Left lung (tissue), 10 donors: ENCODE measurements around the gene GFER. TPM values are rescaled to one million over a fixed set of nuclear protein-coding genes. Genes with fewer than 3 reads are reported as not detected.

Experiments
- ATAC-seq: fragments of 200-7000 bp; cut with Tn5 transposase; one replicate; pipeline ENCODE4 v1.9.1; 2020; ENCODE audit warnings: moderate library complexity
- DNase-seq, 4 donors: peaks; one replicate each; pipeline ENCODE4 v3.0.0-alpha.2; 2013 to 2020
- H3K27ac ChIP-seq, 2 donors: fragments of 200-600 bp; sonication (generic) in 1 of 2; one replicate each; pipeline versions ENCODE4 v1.5.0 to v1.8.0; 2020 to 2021
- H3K27me3 ChIP-seq, 2 donors: fragments of 200-600 bp; sonication (generic) in 1 of 2; one replicate each; pipeline versions ENCODE4 v1.5.0 to v1.8.0; 2020 to 2021
- H3K36me3 ChIP-seq, 2 donors: fragments of 200-600 bp; sonication (generic) in 1 of 2; one replicate each; pipeline versions ENCODE4 v1.5.0 to v1.8.0; 2020 to 2021
- H3K4me1 ChIP-seq, 2 donors: fragments of 200-600 bp; one replicate each; pipeline ENCODE4 v1.8.0; 2021
- H3K4me3 ChIP-seq, 2 donors: fragments of 200-600 bp; sonication (generic) in 1 of 2; one replicate each; pipeline versions ENCODE4 v1.5.0 to v1.8.0; 2020 to 2021; ENCODE audit warnings: mild to moderate bottlenecking in 1 of 2
- H3K9me3 ChIP-seq, 2 donors: fragments of 200-600 bp; sonication (generic) in 1 of 2; one replicate each; pipeline versions ENCODE4 v1.5.0 to v1.8.0; 2020 to 2021
- intact Hi-C, 2 donors: fragments of 100-400 bp; cut with DNase I; formaldehyde crosslinking; loops; one replicate each; pipeline versions ENCODE4 v1.11.2 to v1.14.2; 2022
- polyA plus RNA-seq, 6 donors: library from polyadenylated mRNA; unstranded; fragments of 120-200 nt; gene quantifications; one replicate each; pipeline ENCODE4 v1.2.1, GENCODE V29; 2013; ENCODE audit not compliant: insufficient read length in 6 of 6
- total RNA-seq, 2 donors: library from RNA; stranded (reverse); fragmentation: NEBNext Ultra II Directional; extraction: Animal tissue kit (Norgen Biotek cat#: 25700); gene quantifications; one replicate each; pipeline ENCODE4 v1.2.1, GENCODE V29; 2021
- TF ChIP-seq, protein P1 (sequence below), 2 donors: fragments of 200-600 bp; sonication (generic) in 1 of 2; IDR thresholded peaks; one replicate each; pipeline versions ENCODE4 v1.5.0 to v1.8.0; 2021; ENCODE audit warnings: antibody characterized with exemption in 2 of 2
- donor health status: DM: no; HTN: yes; CAD: no.
- donor health status: DM: no; HTN: no; CAD: no.

The GFER gene
- total and polyA plus RNA-seq, 8 donors = 15.7 to 26.1 (median 20.0) TPM

GRCh38 chr16:2005646-2006045, 21.7 kb downstream of the GFER start:
- ATAC-seq (no peak), DNase-seq (peak in 1 of 4 donors; percentile 73)
- Histone ChIP-seq H3K36me3 (peaks cover 0 to 29% of the 10 kb centered on the region in 2 donors), H3K4me1 (peaks cover 39 to 66% of the 10 kb centered on the region in 2 donors), H3K27me3 (no peaks in the 10 kb centered on the region), H3K4me3 (no peak overlapping the region), H3K9me3 (no peaks in the 10 kb centered on the region), H3K27ac (no peak overlapping the region)
- intact Hi-C loops = no loop called here
- TF ChIP-seq, protein P1, sequence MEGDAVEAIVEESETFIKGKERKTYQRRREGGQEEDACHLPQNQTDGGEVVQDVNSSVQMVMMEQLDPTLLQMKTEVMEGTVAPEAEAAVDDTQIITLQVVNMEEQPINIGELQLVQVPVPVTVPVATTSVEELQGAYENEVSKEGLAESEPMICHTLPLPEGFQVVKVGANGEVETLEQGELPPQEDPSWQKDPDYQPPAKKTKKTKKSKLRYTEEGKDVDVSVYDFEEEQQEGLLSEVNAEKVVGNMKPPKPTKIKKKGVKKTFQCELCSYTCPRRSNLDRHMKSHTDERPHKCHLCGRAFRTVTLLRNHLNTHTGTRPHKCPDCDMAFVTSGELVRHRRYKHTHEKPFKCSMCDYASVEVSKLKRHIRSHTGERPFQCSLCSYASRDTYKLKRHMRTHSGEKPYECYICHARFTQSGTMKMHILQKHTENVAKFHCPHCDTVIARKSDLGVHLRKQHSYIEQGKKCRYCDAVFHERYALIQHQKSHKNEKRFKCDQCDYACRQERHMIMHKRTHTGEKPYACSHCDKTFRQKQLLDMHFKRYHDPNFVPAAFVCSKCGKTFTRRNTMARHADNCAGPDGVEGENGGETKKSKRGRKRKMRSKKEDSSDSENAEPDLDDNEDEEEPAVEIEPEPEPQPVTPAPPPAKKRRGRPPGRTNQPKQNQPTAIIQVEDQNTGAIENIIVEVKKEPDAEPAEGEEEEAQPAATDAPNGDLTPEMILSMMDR (IDR thresholded peaks at IDR 0.05) = no peak

DNA sequence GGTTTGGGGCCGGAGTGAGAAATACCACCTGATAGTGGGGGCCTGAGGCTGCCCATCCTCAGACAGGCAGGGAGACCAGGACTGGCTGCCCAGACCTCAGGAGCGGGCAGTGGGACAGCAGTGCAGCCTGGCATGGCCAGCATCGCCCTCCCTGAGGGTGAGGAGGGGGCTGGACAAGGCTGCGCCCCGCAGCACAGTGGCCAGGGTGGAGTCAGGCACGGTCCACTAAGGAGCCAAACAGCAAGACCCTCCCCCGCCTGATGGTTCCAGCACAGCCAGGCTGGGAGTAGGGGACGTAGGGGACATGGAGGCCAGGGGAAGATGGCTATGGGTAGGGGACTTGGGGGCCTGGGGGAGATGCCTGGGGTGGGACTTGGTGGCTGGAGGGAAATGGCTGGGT, 22.3 kb downstream of the GFER start:
- Histone ChIP-seq H3K36me3 (peaks cover 0 to 22% of the 10 kb centered on the region in 2 donors), H3K4me1 (peaks cover 40 to 68% of the 10 kb centered on the region in 2 donors), H3K4me3 (no peak overlapping the region), H3K27ac (no peak overlapping the region), H3K27me3 (no peaks in the 10 kb centered on the region), H3K9me3 (no peaks in the 10 kb centered on the region)
- no peak for DNase-seq
- intact Hi-C loops = no loop called here
- TF ChIP-seq, protein P1 (IDR thresholded peaks at IDR 0.05) = no peak
- no peak for ATAC-seq

DNA sequence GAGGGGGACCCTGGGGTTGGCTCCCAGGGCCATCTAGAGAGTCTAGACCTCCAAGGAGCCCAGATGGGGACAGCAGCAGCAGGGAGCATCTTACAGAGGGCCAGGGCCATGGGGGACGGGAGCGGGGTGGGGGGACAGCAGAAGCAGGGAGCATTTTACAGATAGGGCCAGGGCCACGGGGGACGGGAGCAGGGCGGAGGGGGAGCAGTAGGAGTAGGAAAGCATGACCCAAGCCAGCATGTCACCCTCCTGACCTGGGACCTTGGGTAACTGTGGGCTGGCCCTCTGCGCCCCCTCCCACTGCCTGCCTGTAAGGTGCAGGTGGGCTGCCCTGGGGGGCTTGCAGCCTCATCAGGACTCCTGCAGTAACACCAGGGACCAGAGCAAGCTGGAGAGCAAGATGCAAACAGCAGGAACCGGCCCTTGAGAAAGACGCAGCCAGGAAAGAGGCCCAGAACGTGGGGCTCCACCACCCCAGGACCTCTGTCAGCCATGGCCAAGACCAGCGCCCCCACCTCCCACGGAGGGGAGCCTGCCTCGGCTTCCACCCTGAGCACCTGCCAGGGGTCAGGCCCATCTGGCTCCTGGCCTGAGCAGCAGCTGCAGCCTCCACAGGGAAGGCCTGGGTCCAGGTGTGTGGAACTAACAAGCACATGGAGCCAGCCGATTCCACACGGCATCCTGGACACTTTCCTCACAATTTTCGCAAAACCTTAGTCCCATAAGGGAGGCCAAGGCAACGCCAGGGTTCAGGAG, 23.3 kb downstream of the GFER start:
- Histone ChIP-seq H3K4me3 (peak overlapping the region in 1 of 2 donors; percentile 98), H3K27me3 (no peaks in the 10 kb centered on the region), H3K36me3 (peaks cover 0 to 13% of the 10 kb centered on the region in 2 donors), H3K27ac (no peak overlapping the region), H3K9me3 (no peaks in the 10 kb centered on the region), H3K4me1 (peaks cover 40 to 68% of the 10 kb centered on the region in 2 donors)
- DNase-seq = peak in 1 of 4 donors; percentile 68
- ATAC-seq = no peak
- TF ChIP-seq, protein P1 (IDR thresholded peaks at IDR 0.05) = no peak
- intact Hi-C loops = no loop called here

- H3K4me3 ChIP-seq = peak overlapping the region in 1 of 2 donors; percentile 98
- no peaks in the 10 kb centered on the region for H3K27me3 ChIP-seq
- intact Hi-C loops = no loop called here
- peak overlapping the region in 1 of 2 donors; percentile 93 for H3K27ac ChIP-seq
- ATAC-seq (no peak), DNase-seq (peak in 1 of 4 donors; percentile 76)
- H3K36me3 ChIP-seq = peaks cover 0 to 4% of the 10 kb centered on the region in 2 donors
- H3K9me3 ChIP-seq = no peaks in the 10 kb centered on the region
- TF ChIP-seq, protein P1 (IDR thresholded peaks at IDR 0.05) = no peak
- peaks cover 40 to 68% of the 10 kb centered on the region in 2 donors for H3K4me1 ChIP-seq
These were observed 24.1 kb downstream of the GFER start for GRCh38 chr16:2008009-2008526.

- Histone ChIP-seq H3K27ac (peak overlapping the region; percentile 57 to 93), H3K4me1 (peaks cover 40 to 63% of the 10 kb centered on the region in 2 donors), H3K27me3 (no peaks in the 10 kb centered on the region), H3K4me3 (peak overlapping the region; percentile 68 to 98), H3K9me3 (no peaks in the 10 kb centered on the region), H3K36me3 (no peaks in the 10 kb centered on the region)
- DNase-seq (peak in 1 of 4 donors; percentile 77), ATAC-seq (no peak)
- intact Hi-C loops = no loop called here
- TF ChIP-seq, protein P1 (IDR thresholded peaks at IDR 0.05) = no peak
These were observed 24.7 kb downstream of the GFER start for GRCh38 chr16:2008631-2009163.
